Ascending aorta (tissue), 2 donors: ENCODE results near the gene SENP8. TPM values are rescaled to one million over a fixed set of nuclear protein-coding genes. Genes with fewer than 3 reads are reported as not detected.

Experiments used
- DNase-seq, 2 donors: peaks; one replicate each; pipeline ENCODE4 v3.0.0-alpha.2; 2019; ENCODE audit warnings: low spot score in 2 of 2
- H3K27ac ChIP-seq, 2 donors: fragments of 200-600 bp; sonication (generic); one replicate each; pipeline ENCODE4 v1.5.1; 2016 to 2017; ENCODE audit warnings: mild to moderate bottlenecking in 1 of 2
- H3K27me3 ChIP-seq: fragments of 200-600 bp; sonication (generic); one replicate; pipeline ENCODE4 v1.5.1; 2017
- H3K36me3 ChIP-seq, 2 donors: fragments of 200-600 bp; sonication (generic); one replicate each; pipeline ENCODE4 v1.5.1; 2016
- H3K4me1 ChIP-seq, 2 donors: fragments of 200-600 bp; sonication (generic); one replicate each; pipeline ENCODE4 v1.5.1; 2016 to 2017; ENCODE audit warnings: mild to moderate bottlenecking in 1 of 2
- H3K4me3 ChIP-seq, 2 donors: fragments of 200-600 bp; sonication (generic); one replicate each; pipeline ENCODE4 v1.5.1; 2016 to 2017; ENCODE audit warnings: mild to moderate bottlenecking in 1 of 2
- H3K9me3 ChIP-seq, 2 donors: fragments of 200-600 bp; sonication (generic); one replicate each; pipeline ENCODE4 v1.5.1; 2016
- CTCF ChIP-seq, 3 experiments: fragments of 200-600 bp in 2 of 3; fragments of 450-650 bp in 1 of 3; sonication (generic) in 2 of 3; IDR thresholded peaks; one replicate each; pipeline ENCODE4 v1.5.1; 2016 to 2019; ENCODE audit warnings: antibody characterized with exemption in 3 of 3, mild to moderate bottlenecking in 1 of 3, moderate library complexity in 1 of 3
- intact Hi-C: fragments of 100-400 bp; cut with DNase I; formaldehyde crosslinking; loops from one replicate; pipeline ENCODE4 v1.15.1; 2023
- total RNA-seq: library from RNA; depleted of rRNA; stranded (reverse); fragments of >200 nt; gene quantifications from one replicate; pipeline ENCODE4 v1.1.0, GENCODE V29; 2016

The SENP8 gene
- total RNA-seq, 1 donor from 2014 or later = 3.5 TPM

- H3K27ac ChIP-seq = no peak overlapping the region
- H3K27me3 ChIP-seq = no peaks in the 10 kb centered on the region
- no peaks in the 10 kb centered on the region for H3K36me3 ChIP-seq
- H3K9me3 ChIP-seq = no peaks in the 10 kb centered on the region
- no peak for TF ChIP-seq CTCF (IDR thresholded peaks at IDR 0.05)
- intact Hi-C loops = no loop called here
- no peak overlapping the region for H3K4me3 ChIP-seq
- no peak for DNase-seq
- peaks cover 4 to 5% of the 10 kb centered on the region in 2 donors for H3K4me1 ChIP-seq
Measured at GRCh38 chr15:72077950-72078349, 40.3 kb upstream of the SENP8 start.

DNA sequence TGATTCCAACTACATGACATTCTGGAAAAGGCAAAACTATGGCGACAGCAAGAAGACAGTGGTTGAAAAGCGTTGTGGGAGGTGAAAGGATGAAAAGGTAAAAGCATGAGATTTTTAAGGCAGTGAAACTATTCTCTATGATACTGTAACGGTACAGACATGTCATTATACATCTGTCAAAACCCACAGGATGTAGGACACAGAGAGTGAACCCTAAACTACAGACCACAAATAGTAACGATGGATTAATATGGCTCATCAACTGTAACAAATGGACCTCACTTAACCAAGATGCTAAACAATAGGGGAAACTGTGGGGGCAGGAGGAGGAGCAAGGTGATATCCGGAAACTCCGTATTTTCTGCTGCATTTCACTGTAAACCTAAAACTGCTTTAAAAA, 39.3 kb upstream of the SENP8 start:
- no peaks in the 10 kb centered on the region for H3K27me3 ChIP-seq
- no peaks in the 10 kb centered on the region for H3K9me3 ChIP-seq

GRCh38 chr15:72082176-72082575, 36.0 kb upstream of the SENP8 start:
- Histone ChIP-seq H3K9me3 (no peaks in the 10 kb centered on the region), H3K27me3 (no peaks in the 10 kb centered on the region), H3K36me3 (no peaks in the 10 kb centered on the region), H3K27ac (no peak overlapping the region), H3K4me3 (no peak overlapping the region), H3K4me1 (peaks cover 4 to 5% of the 10 kb centered on the region in 2 donors)
- no peak for TF ChIP-seq CTCF (IDR thresholded peaks at IDR 0.05)
- DNase-seq = no peak
- intact Hi-C loops = no loop called here

More for the DNA sequence above, 39.3 kb upstream of the SENP8 start:
- Histone ChIP-seq H3K27ac (no peak overlapping the region), H3K36me3 (no peaks in the 10 kb centered on the region), H3K4me1 (peaks cover 4 to 5% of the 10 kb centered on the region in 2 donors), H3K4me3 (no peak overlapping the region)
- no peak for DNase-seq
- intact Hi-C loops = no loop called here
- TF ChIP-seq CTCF (IDR thresholded peaks at IDR 0.05) = no peak

GRCh38 chr15:72086010-72086697, 32.0 kb upstream of the SENP8 start:
- no peak overlapping the region for H3K27ac ChIP-seq
- no peaks in the 10 kb centered on the region for H3K27me3 ChIP-seq
- no peak for DNase-seq
- H3K36me3 ChIP-seq = no peaks in the 10 kb centered on the region
- H3K4me1 ChIP-seq = peaks cover 2 to 4% of the 10 kb centered on the region in 2 donors
- intact Hi-C loops = no loop called here
- TF ChIP-seq CTCF (IDR thresholded peaks at IDR 0.05) = no peak
- H3K9me3 ChIP-seq = no peaks in the 10 kb centered on the region
- H3K4me3 ChIP-seq = no peak overlapping the region

DNA sequence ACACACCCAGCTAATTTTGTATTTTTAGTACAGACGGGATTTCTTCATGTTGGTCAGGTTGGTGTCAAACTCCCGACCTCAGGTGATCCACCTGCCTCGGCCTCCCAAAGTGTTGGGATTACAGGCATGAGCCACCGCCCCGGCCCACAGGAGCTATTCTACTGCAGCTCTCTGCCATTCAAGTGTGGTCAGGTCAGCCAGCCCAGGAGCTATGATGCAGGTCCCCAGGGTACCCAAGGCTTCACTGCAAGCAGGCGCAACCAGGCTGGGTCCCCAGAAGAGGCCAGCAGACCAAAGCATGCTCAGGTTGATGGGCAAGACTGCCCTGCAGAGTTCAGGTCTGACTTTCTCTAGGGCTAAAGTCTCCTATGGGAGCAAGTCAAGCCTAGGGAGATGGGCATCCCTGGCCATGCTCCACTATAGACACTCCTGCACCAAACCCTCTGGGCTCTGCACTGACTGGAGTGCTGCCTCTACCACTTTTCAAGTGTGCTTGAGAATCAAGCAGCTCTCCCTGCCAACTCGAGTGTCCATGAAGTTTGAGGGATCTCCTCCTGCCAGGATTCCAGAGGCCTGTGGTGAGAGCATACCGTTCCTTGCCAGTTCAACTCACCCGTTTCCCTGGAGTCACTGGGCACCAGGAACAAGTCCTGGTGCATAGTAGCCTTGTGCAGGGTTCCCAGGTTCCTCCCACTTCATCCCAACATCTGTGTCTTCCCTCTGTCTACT, 31.1 kb upstream of the SENP8 start:
- no peak for TF ChIP-seq CTCF (IDR thresholded peaks at IDR 0.05)
- Histone ChIP-seq H3K36me3 (no peaks in the 10 kb centered on the region), H3K27me3 (no peaks in the 10 kb centered on the region), H3K4me3 (no peak overlapping the region), H3K4me1 (peaks cover 2 to 4% of the 10 kb centered on the region in 2 donors), H3K9me3 (no peaks in the 10 kb centered on the region), H3K27ac (no peak overlapping the region)
- intact Hi-C loops = no loop called here
- no peak for DNase-seq
